ENCODE measurements around the gene SLC2A9.

The SLC2A9 gene

GRCh38 chr4:9962611-9963314, 58.5 kb downstream of the SLC2A9 start:
- TF ChIP-seq CTCF (IDR thresholded peaks at IDR 0.05; ENCODE audit: low read depth, low read length): no peak
- no peak for DNase-seq (ENCODE audit: low read depth in 2 of 2)
- no peak overlapping the region for H3K4me3 ChIP-seq (replicated peaks in 1 of 2; ENCODE audit: low read depth in 2 of 2, low read length in 2 of 2)

- no peak for TF ChIP-seq CTCF (IDR thresholded peaks at IDR 0.05; ENCODE audit: low read depth, low read length)
- no peak overlapping the region for H3K4me3 ChIP-seq (replicated peaks in 1 of 2; ENCODE audit: low read depth in 2 of 2, low read length in 2 of 2)
- no peak for DNase-seq (ENCODE audit: low read depth in 2 of 2)
Observed at GRCh38 chr4:9954468-9954867, 66.8 kb downstream of the SLC2A9 start.

- no peak overlapping the region for H3K4me3 ChIP-seq (replicated peaks in 1 of 2; ENCODE audit: low read depth in 2 of 2, low read length in 2 of 2)
- DNase-seq (ENCODE audit: low read depth in 2 of 2): no peak
- no peak for TF ChIP-seq CTCF (IDR thresholded peaks at IDR 0.05; ENCODE audit: low read depth, low read length)
Observed at GRCh38 chr4:9953089-9953488, 68.2 kb downstream of the SLC2A9 start.

GRCh38 chr4:9952415-9952950, 68.8 kb downstream of the SLC2A9 start:
- peak; percentile 5 to 26 for DNase-seq (ENCODE audit: low read depth in 2 of 2)
- TF ChIP-seq CTCF (IDR thresholded peaks at IDR 0.05; ENCODE audit: low read depth, low read length): no peak
- H3K4me3 ChIP-seq (replicated peaks in 1 of 2; ENCODE audit: low read depth in 2 of 2, low read length in 2 of 2): no peak overlapping the region

- no peak for DNase-seq (ENCODE audit: low read depth in 2 of 2)
- H3K4me3 ChIP-seq (replicated peaks in 1 of 2; ENCODE audit: low read depth in 2 of 2, low read length in 2 of 2): no peak overlapping the region
- TF ChIP-seq CTCF (IDR thresholded peaks at IDR 0.05; ENCODE audit: low read depth, low read length): no peak
Observed at GRCh38 chr4:9949573-9949972, 71.7 kb downstream of the SLC2A9 start.

- TF ChIP-seq CTCF (IDR thresholded peaks at IDR 0.05; ENCODE audit: low read depth, low read length): no peak
- DNase-seq (ENCODE audit: low read depth in 2 of 2): no peak
- no peak overlapping the region for H3K4me3 ChIP-seq (replicated peaks in 1 of 2; ENCODE audit: low read depth in 2 of 2, low read length in 2 of 2)
Observed at GRCh38 chr4:9947168-9948062, 73.9 kb downstream of the SLC2A9 start.
